ENCODE measurements around the gene PPP1R36. TPM values are rescaled to one million over a fixed set of nuclear protein-coding genes. Genes with fewer than 3 reads are reported as not detected.
A peak's percentile ranks its signal among the peaks of the same experiment; 100 is the strongest.

The PPP1R36 gene
- total and polyA plus RNA-seq, 2 donors (not counting 3 experiments of a cell fraction or from before 2014, with no cell fraction given) = 0.28 to 0.60 TPM

GRCh38 chr14:64503434-64504309 lies 46.1 kb upstream of the PPP1R36 start, which contains the start of gene ZBTB25:
Gene ZBTB25, minus strand, starts transcription at chr14:64503838. Its CDS starts 13,305 bp downstream, at chr14:64490533.
- Histone ChIP-seq H3K27me3 (ENCODE audit: control insufficient read depth in 2 of 2, insufficient read depth in 2 of 2, low read length in 2 of 2) (no peaks in the 10 kb centered on the region), H3K9me3 (replicated peaks; ENCODE audit: control insufficient read depth, insufficient read depth, low read length) (no peaks in the 10 kb centered on the region), H3K9ac (replicated peaks; ENCODE audit: extremely low read depth, insufficient read depth, low read length) (peak within 1 kb of the TSS; percentile 91), H4K20me1 (replicated peaks; ENCODE audit: control insufficient read depth, extremely low read depth, insufficient read depth, low read length) (peaks cover 6% of the 10 kb centered on the region), H3K36me3 (ENCODE audit: control insufficient read depth in 2 of 2, extremely low read depth in 1 of 2, insufficient read depth in 2 of 2, low read length in 2 of 2) (no peaks in the 10 kb centered on the region), H3K4me1 (ENCODE audit: control insufficient read depth, extremely low read depth, insufficient read depth, low read length) (peaks cover 38% of the 10 kb centered on the region), H3K4me2 (ENCODE audit: insufficient read depth, low read length) (peak within 1 kb of the TSS; percentile 92), H3K79me2 (ENCODE audit: control insufficient read depth, insufficient read depth, low read length) (peaks cover 46% of the 10 kb centered on the region), H3K9me1 (replicated peaks; ENCODE audit: control insufficient read depth, extremely low read depth, insufficient read depth, low read length) (no peaks in the 10 kb centered on the region), H3K27ac (ENCODE audit: insufficient read depth, low read depth, low read length) (peak within 1 kb of the TSS; percentile 95), H2AFZ (ENCODE audit: low read depth, low read length) (peak within 1 kb of the TSS; percentile 81), H3K4me3 (replicated peaks in 1 of 3; ENCODE audit: insufficient read depth in 1 of 3, low read depth in 1 of 3, low read length in 3 of 3) (peak within 1 kb of the TSS; percentile 71 to 97 (median 93))
- TF ChIP-seq CTCF (IDR thresholded peaks at IDR 0.05; ENCODE audit: extremely low read depth in 1 of 2, insufficient read depth in 1 of 2, low read depth in 1 of 2, low read length in 2 of 2) = no peak
- peak; percentile 82 for TF ChIP-seq MAX (IDR thresholded peaks at IDR 0.05; ENCODE audit: insufficient read depth, insufficient read length)
- peak; percentile 84 for TF ChIP-seq POLR2A (IDR thresholded peaks at IDR 0.05; ENCODE audit: low read depth, low read length)
- peak; percentile 89 for TF ChIP-seq POLR2AphosphoS5 (IDR thresholded peaks at IDR 0.05; ENCODE audit: insufficient read depth, low read depth, low read length)
- peak; percentile 41 for TF ChIP-seq FOS (IDR thresholded peaks at IDR 0.05; ENCODE audit: borderline replicate concordance, insufficient read depth, low read length)
- no peak for TF ChIP-seq GATA2 (IDR thresholded peaks at IDR 0.05; ENCODE audit: insufficient read depth, insufficient read length, low read depth, low read length)
- TF ChIP-seq MYC (IDR thresholded peaks at IDR 0.05; ENCODE audit: low read depth, low read length) = no peak
- no peak for TF ChIP-seq EZH2 (IDR thresholded peaks at IDR 0.05; ENCODE audit: borderline replicate concordance, low read depth, low read length, severe bottlenecking)
- BruUV-seq (replicated peaks) = no TSS peak
- dilution Hi-C loops (cut with MboI; ENCODE audit: extremely low pct_ligation_motif_present, low sequenced_read_pairs) (no loop called here), intact Hi-C loops (cut with micrococcal nuclease) (loop anchor here (1.0 to 10.0 kb wide), 5 partner anchors 37 to 859 kb away; partner anchors contain the start of genes HSPA2, MTHFD1 and WDR89)
- peak; percentile 95 for DNase-seq (ENCODE audit: low read depth, low spot score)
- peak; percentile 78 for FAIRE-seq
- ChIA-PET CTCF (interaction anchor here (1.0 kb wide), 2 partner anchors 18 to 25 kb away, joined by 3 to 4 read pairs; no protein-coding TSS in a partner anchor), POLR2A (interaction anchor here (0.6 to 1.8 kb wide), 5 partner anchors 12 to 650 kb away, joined by 3 to 11 read pairs (median 5); partner anchors contain the start of gene HSPA2)
